H7 (cell line): ENCODE measurements around the gene ETNPPL. TPM values are rescaled to one million over a fixed set of nuclear protein-coding genes. Genes with fewer than 3 reads are reported as not detected.
"Not testable (repeated sequence)": the region's sequence is repeated elsewhere in the genome, so short reads cannot be mapped to it uniquely, and the experiment has no call there.

ENCODE experiments used
- DNase-seq: peaks from one replicate; pipeline ENCODE4 v3.0.0; 2012
- H3K27me3 ChIP-seq: 2 replicates; pipeline ENCODE4 v1.6.0; 2011; ENCODE audit warnings: mild to moderate bottlenecking, low read length; ENCODE audit not compliant: control insufficient read depth, insufficient read depth
- H3K36me3 ChIP-seq: replicated peaks from 2 replicates; pipeline ENCODE4 v1.5.1; 2011; ENCODE audit warnings: low read length; ENCODE audit not compliant: control insufficient read depth, insufficient read depth
- H3K4me3 ChIP-seq: 2 replicates; pipeline ENCODE4 v1.5.1; 2011; ENCODE audit warnings: low read depth, mild to moderate bottlenecking, control low read depth, low read length, moderate library complexity; ENCODE audit not compliant: insufficient read depth
- total RNA-seq: library from RNA; depleted of rRNA; stranded (reverse); fragments of >200 nt; shearing (Covaris generic); gene quantifications from 2 replicates; pipeline ENCODE4 v1.2.3, GENCODE V29; 2014

ETNPPL gene
- total RNA-seq, 1 experiment from 2014 or later, result 1.0 TPM

DNA sequence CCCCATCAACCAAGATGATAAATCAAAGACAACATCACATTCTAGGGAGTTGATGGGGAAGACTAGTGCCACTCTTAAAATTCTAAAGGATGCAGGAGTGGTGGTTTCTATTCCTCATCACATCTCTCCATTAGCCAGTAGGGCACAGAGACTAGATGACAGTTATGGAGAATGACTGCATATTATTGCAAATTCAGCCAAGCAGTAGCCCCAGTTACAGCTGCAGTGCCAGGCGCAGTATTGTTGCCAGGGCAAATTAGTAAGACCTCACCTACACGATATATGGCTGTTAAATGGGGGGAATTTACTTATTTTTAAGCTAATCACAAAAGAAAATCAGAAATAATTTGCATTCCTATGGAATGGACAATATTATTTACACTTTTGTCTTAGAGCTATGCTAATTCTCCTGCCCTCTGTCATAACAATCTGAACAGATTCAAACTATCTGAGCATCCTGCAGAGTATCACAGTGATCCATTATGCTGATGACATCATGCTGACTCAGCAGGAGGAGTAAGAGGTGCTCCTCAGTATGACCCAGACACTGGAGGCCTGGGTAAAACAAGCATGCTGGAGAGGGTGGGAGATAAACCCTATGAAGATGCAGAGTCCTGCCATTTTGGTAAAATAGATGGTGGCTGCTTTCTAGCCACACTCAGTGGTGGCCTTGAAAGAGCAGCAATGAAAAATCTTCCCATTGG, 24.7 kb downstream of the ETNPPL start:
- H3K4me3 ChIP-seq, result no peak overlapping the region
- DNase-seq, result no peak

DNA sequence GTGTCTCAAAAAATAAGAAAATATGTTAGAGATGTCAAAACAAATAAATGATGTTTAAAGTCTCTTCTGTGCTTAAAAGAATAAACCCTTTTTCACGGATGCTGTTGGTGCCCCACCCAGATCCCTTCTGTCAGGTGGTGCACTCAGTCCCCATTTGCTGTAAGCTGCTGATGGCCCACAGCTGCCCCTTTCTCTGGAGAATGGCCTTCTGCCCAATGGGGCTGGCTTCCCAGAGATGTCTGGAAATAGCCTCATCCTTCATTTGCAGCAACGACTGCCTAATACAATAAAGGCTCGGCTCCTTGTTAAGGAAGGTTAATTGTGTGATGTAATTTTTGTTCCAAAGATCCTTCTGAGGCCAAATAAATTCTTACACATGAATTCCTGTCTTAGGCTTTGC, 31.8 kb downstream of the ETNPPL start:
- DNase-seq, result no peak
- Histone ChIP-seq H3K4me3 (no peak overlapping the region), H3K36me3 (no peaks in the 10 kb centered on the region), H3K27me3 (no peaks in the 10 kb centered on the region)

More for the DNA sequence above, 24.7 kb downstream of the ETNPPL start:
- H3K36me3 ChIP-seq, result no peaks in the 10 kb centered on the region
- H3K27me3 ChIP-seq, result no peaks in the 10 kb centered on the region

DNA sequence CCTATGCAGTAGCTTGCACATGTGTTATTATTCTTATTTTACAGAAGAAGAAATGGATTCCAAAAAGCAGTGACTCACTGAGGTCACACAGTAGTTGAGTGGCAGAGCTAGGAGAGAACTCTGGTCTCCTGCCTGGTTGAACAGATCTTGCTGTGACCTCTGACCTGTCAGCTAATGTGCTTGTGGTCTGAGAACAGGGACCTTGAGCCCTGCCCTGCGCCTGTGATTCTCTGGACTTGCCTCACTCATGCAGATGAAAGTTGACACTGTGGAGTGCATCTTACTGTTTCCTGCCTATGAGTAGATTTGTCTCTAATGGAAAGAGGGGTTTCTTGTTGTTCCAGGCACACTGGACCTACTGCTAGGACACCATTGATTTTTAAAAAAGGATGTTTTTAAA, 32.3 kb downstream of the ETNPPL start:
- Histone ChIP-seq H3K27me3 (no peaks in the 10 kb centered on the region), H3K36me3 (no peaks in the 10 kb centered on the region), H3K4me3 (no peak overlapping the region)
- DNase-seq, result no peak

DNA sequence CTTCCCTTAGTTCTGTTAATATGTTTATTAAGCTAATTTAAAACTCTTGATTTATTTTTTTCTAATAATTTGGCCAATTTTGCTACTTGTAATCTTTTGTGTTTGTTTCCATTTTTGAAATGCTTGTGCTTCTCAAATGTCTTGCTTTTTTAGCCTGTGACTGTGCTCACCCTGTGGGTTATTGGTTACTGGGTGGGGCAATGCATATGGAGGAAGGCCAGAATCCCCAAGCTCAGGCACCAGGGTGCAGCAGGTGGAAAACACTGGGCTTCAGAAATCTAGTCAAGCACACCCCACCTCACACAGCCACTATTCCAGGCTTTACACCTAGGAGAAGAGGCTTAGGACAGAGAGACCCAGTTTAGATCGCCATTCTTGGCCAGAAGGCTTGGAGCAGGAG, 33.1 kb downstream of the ETNPPL start:
- Histone ChIP-seq H3K27me3 (no peaks in the 10 kb centered on the region), H3K4me3 (no peak overlapping the region), H3K36me3 (no peaks in the 10 kb centered on the region)
- no peak for DNase-seq

DNA sequence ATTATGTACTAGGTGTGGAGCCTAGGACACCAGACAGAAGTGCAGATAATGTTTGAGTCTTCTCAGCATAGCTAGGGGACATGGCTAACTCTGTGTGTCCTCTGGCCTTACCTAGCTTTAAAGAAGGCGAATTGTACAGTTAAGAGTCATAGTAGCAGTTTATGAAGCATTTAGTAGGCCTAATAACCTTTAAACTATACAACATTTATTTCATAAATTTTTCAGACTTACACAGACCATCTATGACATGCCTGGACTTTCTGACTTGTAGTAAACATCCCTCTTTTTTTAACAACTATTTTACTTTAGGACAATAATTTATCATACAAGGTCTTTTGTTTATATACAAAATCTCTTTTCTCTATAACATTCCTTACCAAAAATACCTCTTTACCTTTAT, 37.4 kb downstream of the ETNPPL start:
- Histone ChIP-seq H3K27me3 (no peaks in the 10 kb centered on the region), H3K4me3 (no peak overlapping the region), H3K36me3 (no peaks in the 10 kb centered on the region)
- DNase-seq, result no peak

DNA sequence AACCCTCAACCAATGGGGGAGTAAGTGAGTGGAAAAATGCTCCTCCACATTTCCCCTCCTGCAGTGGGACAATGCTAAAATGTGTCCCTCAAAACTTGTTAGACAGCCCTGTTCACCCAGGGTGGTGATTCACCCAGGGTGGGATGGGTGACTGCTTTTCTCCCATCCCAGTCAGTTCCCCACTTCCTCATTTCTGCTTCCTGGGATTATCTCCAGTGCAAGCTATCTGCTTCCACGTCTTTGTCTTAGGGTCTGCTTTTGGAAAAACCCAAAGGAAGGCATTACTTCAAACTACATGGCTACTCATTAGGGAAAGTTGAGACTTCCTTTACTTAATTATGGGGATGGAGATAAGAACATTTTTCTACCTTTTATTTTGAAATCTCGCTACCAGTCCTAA, 45.5 kb downstream of the ETNPPL start:
- H3K36me3 ChIP-seq, result no peaks in the 10 kb centered on the region
- H3K4me3 ChIP-seq, result no peak overlapping the region
- no peak for DNase-seq
- H3K27me3 ChIP-seq, result no peaks in the 10 kb centered on the region

DNA sequence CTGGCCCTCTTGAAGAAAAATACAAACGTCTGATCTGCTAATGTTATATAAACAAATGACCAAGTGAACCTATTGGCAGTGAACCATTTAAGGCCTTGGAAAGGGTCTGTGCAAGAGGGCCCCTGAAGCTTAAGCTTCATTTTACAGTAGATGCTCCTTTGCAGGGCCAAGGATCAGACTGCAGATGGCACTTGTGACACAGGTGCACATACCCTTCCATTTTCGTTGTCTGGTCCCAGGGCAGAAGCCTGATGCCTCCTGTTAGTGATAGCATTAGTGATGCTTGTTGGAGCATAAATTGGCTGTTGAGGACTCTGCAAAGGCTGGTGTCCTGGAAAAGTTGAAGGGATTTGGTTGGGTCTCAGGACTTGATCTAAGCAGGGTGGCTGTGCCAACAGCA, 46.5 kb downstream of the ETNPPL start:
- Histone ChIP-seq H3K36me3 (no peaks in the 10 kb centered on the region), H3K27me3 (no peaks in the 10 kb centered on the region), H3K4me3 (no peak overlapping the region)
- no peak for DNase-seq

DNA sequence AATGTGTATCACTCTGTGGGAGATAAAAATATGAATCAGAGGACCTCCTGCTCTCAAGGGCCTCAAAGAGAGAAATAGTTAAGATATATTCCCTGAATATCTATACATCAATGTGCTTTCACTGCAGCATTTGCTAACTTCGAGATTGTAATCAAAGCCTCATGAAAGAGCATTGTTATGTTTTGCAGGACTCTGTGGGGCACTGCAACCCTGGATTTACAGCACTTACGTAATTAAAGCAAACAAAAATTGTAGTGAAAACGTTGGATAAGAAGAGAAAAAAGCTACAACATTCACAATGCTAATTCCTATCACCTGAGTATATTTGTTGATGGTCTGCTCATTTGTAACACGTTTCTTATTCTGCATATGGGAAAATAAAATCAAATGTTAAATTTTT, 48.0 kb downstream of the ETNPPL start:
- Histone ChIP-seq H3K27me3 (no peaks in the 10 kb centered on the region), H3K36me3 (no peaks in the 10 kb centered on the region), H3K4me3 (no peak overlapping the region)
- no peak for DNase-seq

DNA sequence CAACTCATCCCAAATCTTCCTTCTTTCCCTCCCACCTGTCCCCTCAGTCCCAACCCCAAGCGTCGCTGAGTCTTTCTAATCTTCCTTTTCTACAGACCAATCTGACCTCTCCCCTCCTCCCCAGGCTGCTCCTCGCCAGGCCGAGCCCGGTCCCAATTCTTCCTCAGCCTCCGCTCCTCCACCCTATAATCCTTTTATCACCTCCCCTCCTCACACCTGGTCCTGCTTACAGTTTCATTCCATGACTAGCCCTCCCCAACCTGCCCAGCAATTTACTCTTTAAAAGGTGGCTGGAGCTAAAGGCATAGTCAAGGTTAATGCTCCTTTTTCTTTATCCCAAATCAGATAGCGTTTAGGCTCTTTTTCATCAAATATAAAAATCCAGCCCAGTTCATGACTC, 52.3 kb downstream of the ETNPPL start:
- not testable (repeated sequence) for DNase-seq, H3K36me3 ChIP-seq, H3K4me3 ChIP-seq, H3K27me3 ChIP-seq

DNA sequence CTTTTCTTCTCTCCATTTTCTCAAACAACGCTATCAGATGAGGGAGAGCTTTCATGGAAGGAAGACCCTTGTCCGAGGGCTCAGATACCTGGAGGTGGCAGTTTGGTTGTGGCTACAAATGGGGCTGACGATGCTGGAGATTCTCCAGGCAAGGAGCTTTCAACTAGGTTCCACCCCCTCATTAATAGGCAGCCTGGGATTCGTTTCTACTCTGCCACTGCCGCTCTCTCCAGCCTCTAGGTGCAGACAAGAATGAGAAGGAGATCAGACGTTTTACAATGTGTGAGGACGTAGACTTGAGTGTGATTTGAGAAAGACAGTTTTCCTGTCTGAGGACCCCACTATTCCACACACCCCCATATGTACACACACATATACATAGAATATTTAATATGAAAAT, 53.1 kb downstream of the ETNPPL start:
- no peak for DNase-seq
- Histone ChIP-seq H3K36me3 (no peaks in the 10 kb centered on the region), H3K27me3 (no peaks in the 10 kb centered on the region), H3K4me3 (no peak overlapping the region)

DNA sequence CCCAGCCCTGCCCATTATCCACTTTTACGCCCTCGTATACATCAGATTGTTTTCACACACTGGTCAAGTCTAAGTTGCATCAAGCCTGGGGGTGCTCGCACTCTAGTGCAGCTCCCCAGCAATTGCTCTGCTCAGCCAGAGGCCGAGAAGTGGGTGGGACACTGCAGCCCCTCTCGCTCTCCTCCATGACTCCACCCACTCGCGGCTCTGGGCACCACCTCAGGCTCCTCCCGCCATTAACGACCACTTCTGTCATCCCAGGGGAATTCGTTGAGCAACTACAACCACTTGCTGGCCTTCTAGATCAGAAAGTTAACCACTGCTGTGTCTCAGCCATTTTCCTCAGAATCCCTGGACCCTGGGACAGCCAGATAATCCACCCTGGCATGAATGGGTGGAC, 53.6 kb downstream of the ETNPPL start:
- Histone ChIP-seq H3K27me3 (no peaks in the 10 kb centered on the region), H3K4me3 (no peak overlapping the region), H3K36me3 (no peaks in the 10 kb centered on the region)
- no peak for DNase-seq

DNA sequence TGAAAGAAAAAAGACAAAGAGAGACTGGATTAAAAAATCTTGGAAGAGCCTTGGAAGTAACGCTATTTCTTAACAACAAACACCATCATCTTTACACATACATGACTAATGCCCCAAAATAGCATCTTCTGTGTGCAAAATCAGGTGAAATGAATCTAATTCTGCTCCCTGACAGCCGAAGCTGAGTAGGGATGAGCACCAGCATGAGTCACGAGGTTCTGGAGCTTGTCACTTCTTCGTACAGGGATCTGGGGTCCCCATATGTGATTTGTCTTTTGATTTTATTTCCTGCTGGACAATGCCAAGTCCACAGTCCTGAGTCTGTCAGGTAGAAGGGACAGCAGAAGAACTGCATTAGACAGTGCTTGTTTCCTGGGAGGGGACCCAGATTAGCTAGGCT, 56.6 kb downstream of the ETNPPL start:
- Histone ChIP-seq H3K4me3 (no peak overlapping the region), H3K27me3 (no peaks in the 10 kb centered on the region), H3K36me3 (no peaks in the 10 kb centered on the region)
- DNase-seq, result no peak

DNA sequence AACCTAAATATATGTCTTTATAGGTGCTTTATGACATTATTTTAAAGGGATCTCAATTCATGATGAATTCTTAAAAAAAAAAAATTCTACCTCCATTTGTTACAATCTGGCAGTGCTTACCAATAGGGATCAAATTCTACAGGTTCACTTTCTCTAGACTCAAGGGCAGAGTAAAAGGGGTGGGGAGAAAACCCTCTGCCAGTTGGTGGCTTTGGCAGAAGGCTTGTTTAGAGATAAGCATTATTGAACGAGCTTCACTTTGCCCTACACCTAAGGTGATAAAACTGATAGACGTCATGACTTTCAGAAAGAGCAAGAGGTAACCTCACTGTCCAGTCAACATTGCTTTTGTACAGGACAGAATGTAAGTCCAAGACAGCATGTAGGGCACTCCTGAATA, 58.9 kb downstream of the ETNPPL start:
- DNase-seq, result no peak
- no peaks in the 10 kb centered on the region for H3K36me3 ChIP-seq
- no peaks in the 10 kb centered on the region for H3K27me3 ChIP-seq
- no peak overlapping the region for H3K4me3 ChIP-seq

DNA sequence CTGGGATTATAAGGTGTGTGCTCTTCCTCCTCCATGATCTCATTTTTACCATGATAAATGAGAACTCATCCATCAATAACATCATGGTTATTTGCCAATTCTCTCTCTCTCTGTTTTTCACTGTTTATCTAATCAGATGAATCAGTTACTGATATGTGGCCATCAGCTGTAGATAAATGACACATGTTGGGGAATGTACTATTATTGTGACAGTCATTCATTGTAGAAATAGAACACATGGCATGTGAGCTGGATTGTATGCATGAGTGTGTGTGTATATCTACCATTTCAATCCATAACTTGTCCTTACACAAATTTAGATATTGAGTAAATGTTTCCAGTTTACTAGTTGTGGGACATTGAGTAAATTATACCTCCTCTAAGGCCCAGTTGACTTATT, 59.5 kb downstream of the ETNPPL start:
- no peaks in the 10 kb centered on the region for H3K36me3 ChIP-seq
- H3K27me3 ChIP-seq, result no peaks in the 10 kb centered on the region
- H3K4me3 ChIP-seq, result no peak overlapping the region
- no peak for DNase-seq

DNA sequence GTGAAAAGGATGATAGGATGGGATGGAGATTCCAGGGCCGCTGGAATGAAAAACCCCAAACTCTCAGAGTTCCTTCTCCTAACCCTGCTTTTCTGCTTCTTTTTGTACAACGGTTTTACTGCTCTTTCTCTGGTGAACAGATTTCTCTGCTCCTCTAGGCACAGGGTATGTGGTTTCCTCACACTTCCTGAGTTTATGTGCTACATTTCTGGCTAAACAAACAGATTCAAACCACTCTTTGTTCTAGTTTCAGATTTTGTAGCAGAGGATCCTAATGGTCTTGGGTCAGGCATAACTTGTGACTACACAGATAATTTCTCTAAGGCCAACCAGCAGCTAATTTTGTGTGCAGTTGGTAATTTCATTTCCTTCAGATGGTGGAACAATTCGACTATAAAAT, 59.9 kb downstream of the ETNPPL start:
- no peak for DNase-seq
- H3K27me3 ChIP-seq, result no peaks in the 10 kb centered on the region
- H3K4me3 ChIP-seq, result no peak overlapping the region
- no peaks in the 10 kb centered on the region for H3K36me3 ChIP-seq
